Camera-type eye (tissue), 1 donor: Measurements from ENCODE around the gene MIGA2. TPM values are rescaled to one million over a fixed set of nuclear protein-coding genes. Genes with fewer than 3 reads are reported as not detected.

Experiments
- total RNA-seq: library from RNA; depleted of rRNA; stranded (reverse); fragments of >200 nt; gene quantifications from one replicate; pipeline ENCODE4 v1.2.3, GENCODE V29; 2014

The MIGA2 gene
- total RNA-seq: 36.0 TPM

GRCh38 chr9:129036241-129036922, at the start of gene MIGA2:
Gene MIGA2, plus strand, starts transcription at chr9:129036626. Its CDS starts 3,969 bp downstream, at chr9:129040595.

GRCh38 chr9:129028192-129028966, 8.0 kb upstream of the MIGA2 start, which contains the start of gene SH3GLB2:
Gene SH3GLB2, minus strand, starts transcription at chr9:129028331. Its CDS starts 177 bp downstream, at chr9:129028154.

GRCh38 chr9:129080601-129081387, 44.4 kb downstream of the MIGA2 start, which contains the start of gene DOLPP1:
Gene DOLPP1, plus strand, starts transcription at chr9:129081111. Its CDS starts 21 bp downstream, at chr9:129081132.

GRCh38 chr9:129110740-129111527, 74.5 kb downstream of the MIGA2 start, which contains the start of the genes CRAT and PTPA:
Gene CRAT, minus strand, starts transcription at chr9:129110793. Its CDS starts 284 bp downstream, at chr9:129110509.
Gene PTPA, plus strand, starts transcription at chr9:129111415. Its CDS starts 186 bp downstream, at chr9:129111601.

Other genes with a start within 250 kb of the MIGA2 start
- 16.0 TPM for gene TBC1D13, start 249.4 kb upstream of the MIGA2 start, total RNA-seq
- gene ENDOG, start 218.1 kb upstream of the MIGA2 start, total RNA-seq: 15.3 TPM
- 28.3 TPM for gene SPOUT1, start 206.8 kb upstream of the MIGA2 start, total RNA-seq
- gene KYAT1, start 154.7 kb upstream of the MIGA2 start, total RNA-seq: 13.0 TPM
- gene LRRC8A, start 154.5 kb upstream of the MIGA2 start, total RNA-seq: 36.3 TPM
- gene PHYHD1, start 115.6 kb upstream of the MIGA2 start, total RNA-seq: 19.4 TPM
- gene DOLK, start 89.0 kb upstream of the MIGA2 start, total RNA-seq: 14.2 TPM
- gene NUP188, start 88.9 kb upstream of the MIGA2 start, total RNA-seq: 92.9 TPM
- 52.7 TPM for gene SH3GLB2, start 8.3 kb upstream of the MIGA2 start, total RNA-seq
- 8.9 TPM for gene DOLPP1, start 44.5 kb downstream of the MIGA2 start, total RNA-seq
- gene CRAT, start 74.2 kb downstream of the MIGA2 start, total RNA-seq: 23.3 TPM
- gene PTPA, start 74.8 kb downstream of the MIGA2 start, total RNA-seq: 64.9 TPM
- 11.9 TPM for gene IER5L, start 141.6 kb downstream of the MIGA2 start, total RNA-seq